NCI-H2107 (cell line): ENCODE measurements around the gene YTHDF1.
"Not testable (repeated sequence)": the region's sequence is repeated elsewhere in the genome, so short reads cannot be mapped to it uniquely, and the experiment has no call there.

Source experiments
- DNase-seq: peaks from one replicate; lab custom pipeline; 2025; lab: John Stamatoyannopoulos, UW

The YTHDF1 gene

DNA sequence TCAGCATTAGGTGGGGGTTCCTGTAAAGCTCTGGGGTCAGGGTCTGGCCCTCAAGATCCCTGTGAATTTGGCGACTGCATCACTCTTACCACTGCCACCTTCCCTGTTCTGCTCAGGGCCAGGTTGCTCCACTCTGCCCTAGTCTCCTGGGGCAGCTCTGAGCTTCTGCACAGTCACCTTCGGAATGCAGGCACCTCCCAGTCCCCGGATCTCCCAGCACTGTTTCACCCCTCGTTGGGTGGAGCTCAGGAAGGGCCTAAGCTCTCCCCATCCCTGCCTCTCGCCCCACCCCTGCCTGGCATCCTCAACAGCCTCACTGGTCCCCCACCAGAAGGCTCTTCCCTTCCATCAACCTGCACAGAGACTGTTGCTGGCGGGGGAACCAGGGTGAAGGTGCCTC is 46.2 kb downstream of the YTHDF1 start:
- DNase-seq: no peak

DNA sequence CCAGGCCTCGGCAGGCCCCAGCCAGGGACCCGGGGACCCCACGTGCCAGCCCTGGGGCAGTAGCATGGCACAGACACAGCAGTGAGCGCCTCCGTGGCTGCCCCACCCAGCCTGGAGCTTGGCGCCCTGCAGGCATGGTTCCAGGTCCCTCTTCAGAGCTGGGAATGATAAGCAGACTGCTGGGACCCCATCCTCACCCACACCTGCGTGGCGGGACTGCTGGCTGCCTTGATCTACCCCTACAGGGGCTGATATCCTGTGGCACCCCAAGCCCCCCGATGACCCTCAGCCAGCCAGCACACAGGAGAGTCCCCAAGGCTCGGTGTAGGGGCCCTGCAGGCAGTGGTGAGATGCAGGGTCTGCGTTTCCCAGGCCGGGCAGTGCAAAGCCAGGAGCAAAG is 47.1 kb downstream of the YTHDF1 start:
- no peak for DNase-seq

DNA sequence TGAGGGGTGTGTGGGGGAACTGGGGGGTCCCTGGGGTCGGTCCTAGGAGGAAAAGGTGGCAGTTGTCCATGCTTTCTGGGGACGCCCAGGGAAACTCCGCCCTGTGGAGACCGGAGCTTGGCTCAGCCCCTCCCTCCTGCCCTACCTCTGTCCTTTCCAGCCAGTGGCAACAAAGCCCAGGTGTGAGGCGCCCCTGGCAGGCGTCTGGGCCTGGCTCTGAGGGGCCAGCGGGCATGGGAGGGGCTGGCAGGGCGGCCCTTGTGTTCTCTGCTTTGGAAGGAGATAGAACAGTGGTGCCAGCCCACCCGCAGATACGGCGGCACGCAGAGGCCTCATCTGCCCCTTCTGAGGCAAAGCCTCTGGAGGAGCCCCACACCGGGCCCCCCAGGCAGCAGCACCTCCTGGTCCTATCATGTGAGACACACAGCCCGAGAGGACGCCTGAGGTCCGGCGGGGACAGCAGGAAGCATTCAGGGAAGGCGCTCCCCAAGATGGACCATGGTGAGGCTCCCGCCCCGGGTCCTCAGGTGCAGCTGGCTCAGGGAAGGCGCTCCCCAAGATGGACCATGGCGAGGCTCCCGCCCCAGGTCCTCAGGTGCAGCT is 47.9 kb downstream of the YTHDF1 start:
- DNase-seq: no peak

DNA sequence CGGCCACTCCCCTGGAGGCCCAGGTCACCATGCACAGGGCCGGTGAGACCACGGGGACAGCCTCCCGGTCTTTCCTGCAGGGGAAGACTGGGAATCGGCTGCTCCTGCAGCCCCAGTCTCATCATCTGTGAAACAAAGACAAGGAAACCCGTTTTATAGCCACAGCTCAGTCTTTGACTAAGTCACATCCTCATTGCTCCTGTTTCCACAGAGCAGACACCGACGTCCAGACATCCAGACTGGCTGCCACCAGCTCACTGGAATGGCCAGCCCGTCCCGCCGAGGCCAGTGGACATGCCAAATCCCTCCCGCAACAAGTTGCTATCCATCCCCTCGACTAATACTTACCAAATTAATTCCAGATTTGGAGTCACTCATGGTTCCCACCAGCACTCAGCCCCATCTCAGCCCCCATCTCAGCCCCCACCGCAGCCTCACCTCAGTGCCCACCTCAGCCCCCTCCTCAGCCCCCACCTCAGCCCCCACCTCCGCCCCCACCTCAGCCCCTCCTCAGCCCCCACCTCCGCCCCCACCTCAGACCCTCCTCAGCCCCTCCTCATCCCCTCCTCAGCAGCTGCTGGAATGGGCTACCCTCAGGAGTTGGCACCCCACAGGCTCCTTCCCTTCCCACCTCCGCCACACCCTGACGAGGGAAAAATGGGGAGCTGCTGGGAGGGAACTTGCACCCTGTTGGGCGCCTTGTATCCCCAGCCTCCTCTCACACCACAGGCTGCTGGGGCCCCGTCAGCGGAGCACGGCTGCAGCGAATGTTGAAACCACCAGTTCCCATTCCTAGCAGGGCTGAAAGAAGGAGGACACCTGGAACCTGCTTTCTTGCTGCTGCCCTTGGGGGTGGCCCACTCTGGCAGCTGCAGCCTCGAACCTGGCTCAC is 48.7 kb downstream of the YTHDF1 start:
- DNase-seq: no peak

DNA sequence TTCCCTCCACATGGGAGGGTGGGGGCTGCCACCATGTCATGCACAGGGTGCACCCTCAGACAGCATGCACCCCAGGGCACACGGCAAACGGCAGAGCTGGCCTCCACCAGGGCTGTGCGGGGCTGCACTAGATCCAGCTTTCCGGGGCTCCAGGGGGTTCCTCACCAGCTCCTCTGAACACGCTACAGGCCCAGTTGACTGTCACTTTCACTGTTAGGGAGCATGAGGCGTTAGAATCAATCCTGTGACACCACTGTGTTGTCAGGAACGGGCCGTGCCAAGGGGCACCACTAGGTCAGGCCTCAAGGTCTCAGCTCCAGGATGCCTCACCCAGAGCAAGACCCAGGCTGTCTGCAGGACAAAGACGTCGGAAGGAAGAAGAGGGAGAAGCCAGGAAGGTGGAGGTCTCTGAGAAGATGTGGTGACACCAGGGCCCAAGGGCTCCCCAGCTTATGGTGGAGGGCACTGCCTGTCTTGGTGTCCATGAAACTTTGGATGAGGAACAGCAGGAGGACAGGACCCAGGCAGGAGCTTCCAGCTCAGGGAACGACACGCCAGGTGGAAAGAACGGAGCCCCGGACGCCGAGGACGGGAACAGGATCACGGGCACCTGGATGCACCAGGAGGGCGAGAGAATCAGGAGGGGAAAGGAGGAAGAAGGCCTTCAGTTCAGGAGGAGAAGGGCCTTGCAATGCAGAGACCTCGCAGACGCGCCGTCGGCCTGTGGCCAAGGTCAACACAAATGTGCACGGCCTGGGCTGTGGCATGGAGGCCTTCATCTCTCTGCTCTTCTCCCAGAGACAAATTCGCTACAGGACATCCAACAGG is 49.5 kb downstream of the YTHDF1 start:
- no peak for DNase-seq

DNA sequence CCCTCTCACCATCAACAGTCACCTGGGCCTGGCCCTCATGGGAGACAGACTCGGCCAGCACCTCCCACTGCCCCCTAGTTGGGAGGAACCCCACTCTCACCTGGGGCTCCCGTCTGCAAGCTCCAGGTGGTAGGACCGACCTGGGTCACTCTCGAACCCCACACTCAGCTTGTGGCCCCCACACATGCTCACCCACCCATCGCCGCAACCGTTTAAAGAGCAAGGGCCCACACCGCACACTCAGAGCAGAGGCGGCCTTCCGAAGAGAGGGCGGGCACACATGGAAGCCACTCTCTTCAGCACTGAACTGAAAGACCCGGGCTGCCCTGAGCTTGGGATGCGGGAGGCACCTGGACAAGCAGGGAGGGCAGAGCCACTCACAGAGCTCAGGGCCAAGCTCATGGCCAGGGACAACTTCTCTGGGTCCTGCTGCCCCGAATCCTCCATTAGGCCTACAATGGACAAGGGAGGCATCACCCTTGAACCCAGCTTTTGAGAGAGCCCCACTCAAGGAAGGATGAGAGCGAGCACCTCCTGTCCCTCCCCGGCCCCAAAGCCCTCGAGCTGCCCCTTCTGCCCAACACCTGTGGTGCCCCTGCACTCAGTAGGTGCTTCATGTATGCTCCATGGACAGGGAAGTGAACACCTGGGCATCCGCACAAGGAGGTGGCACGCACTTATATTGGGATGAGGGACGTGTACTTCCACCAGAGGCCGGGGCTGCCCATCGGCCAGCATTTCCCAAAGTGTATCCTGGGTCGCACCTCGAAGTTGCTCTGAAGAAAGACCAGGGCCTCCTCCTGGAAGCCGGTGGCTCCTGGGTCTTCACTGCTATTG is 50.4 kb downstream of the YTHDF1 start:
- no peak for DNase-seq

DNA sequence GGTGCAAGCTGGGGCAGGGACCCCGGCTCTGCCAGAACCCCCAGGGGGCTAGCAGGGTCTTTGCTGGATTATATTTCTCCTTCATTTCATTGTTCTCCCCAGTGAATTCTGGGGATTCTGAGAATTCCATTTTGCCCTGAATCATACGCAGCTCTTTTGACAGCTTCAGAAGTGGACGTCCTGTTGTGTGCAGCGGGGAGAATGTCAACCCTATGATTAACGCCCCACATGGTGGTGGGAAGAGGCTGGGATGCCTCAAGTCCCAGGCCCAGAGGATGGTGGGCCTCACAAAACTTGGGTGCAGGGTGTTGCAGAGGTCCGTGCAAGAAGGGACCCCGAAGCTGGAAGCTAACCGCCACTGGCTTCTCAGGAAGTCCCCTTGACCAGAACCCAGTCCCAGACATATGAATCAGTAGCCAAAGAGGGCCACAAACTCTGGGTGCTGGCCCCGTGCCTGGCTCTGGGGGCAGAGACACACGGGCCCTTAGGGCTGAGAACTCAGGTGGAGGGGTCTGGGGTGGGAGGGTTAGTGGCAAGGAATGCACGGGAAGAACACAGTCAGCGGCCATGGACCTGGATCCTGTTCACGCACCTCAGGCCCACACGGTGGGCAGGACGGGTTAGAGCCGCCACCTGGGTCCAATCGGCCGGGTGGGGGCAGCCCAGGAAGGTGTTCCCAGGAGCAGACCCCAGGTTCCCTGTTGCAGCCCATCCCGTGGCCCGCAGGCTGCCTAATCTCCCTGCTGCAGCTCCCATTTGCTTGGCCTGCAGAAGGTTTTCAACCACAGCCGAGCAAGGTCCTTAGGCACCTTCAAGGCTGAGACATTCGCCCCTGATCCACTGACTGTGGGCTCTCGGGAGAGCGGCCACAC is 51.2 kb downstream of the YTHDF1 start:
- no peak for DNase-seq

DNA sequence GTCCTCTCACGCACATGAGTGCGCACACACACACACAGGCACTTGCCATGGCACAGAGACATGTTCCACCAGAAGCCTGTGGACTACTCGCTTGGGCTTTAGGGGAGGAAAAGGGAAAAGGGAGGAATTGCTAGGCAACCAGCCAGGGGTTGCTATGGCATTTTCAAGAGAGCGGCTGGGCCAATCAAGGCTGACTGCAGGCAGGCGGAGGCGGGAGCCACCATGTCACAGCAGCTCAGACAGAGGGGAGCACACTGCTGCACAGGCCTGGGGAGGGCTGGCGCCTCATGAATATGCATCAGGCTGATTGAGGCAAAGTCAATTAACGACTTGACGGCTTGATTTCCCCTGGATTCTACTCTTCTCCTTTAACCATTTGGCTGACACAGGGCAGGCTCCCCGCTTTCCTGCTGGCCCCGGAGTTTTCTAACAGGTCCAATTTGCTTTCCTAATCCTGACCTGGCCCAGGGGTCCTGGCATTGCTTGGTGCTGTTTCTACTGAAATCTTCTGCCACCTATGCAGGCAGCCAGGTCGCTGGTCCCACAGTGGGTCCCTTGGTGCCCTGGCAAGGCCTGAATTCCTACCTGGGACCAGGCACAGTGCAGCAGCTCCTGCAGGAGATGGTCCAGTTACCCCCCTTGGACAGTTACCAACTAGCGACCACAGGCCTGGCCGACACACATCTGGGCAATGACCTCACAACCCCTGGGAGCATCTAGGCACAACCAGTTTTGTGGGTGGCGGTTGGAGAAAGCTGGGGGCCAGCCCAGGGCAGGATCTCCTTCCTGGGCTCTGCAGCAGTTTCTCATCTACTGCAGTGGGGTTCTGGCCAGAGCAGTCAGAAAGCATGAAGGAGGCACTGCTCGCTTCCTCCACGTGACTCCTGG is 52.1 kb downstream of the YTHDF1 start:
- no peak for DNase-seq

DNA sequence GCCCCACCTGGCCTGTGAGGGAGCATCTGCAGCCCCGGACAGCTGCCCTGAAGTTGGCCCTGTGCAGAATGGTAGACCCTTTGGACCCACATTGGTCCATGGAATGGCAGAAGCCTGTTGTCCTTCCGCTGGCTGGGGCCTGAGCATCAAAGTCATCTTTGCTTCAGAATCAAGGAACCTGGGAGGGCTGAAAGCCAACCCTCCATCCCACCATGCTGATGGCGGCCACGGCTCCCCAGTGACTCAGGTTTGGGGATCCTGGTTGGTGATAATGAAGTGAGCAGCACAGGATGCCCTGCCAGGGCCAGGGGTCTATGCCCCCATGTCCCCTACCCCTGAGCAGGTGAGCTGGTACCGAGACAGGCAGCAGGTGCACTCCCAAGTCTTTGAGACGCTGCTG is 52.8 kb downstream of the YTHDF1 start:
- no peak for DNase-seq

DNA sequence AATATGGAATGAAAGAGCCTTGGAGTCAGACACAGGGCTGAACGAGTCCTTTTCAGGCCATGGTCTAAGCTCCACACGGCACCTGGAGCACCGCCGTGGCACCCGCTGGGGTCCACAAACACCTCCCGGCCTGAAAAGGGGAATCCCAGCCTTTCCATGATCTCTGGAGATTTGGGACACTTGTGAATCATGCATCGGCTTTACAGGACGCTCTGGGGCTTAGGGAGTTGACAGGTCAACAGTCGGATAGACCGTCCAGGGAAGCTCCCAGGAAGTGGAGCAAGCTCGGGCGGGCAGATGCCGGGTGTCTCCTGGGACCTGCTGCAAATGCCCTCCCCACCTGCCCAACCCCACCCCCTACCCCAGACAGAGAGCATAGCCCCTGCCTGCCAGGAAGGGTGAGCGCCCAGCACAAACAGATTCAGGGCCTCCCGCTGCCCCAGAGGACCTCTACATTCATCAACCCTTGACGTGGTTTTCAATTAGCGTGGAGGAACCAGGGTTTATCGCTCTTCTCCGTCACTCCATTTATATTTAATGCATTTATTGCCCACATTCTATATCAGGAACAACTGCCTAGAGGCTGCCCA is 53.6 kb downstream of the YTHDF1 start:
- no peak for DNase-seq

DNA sequence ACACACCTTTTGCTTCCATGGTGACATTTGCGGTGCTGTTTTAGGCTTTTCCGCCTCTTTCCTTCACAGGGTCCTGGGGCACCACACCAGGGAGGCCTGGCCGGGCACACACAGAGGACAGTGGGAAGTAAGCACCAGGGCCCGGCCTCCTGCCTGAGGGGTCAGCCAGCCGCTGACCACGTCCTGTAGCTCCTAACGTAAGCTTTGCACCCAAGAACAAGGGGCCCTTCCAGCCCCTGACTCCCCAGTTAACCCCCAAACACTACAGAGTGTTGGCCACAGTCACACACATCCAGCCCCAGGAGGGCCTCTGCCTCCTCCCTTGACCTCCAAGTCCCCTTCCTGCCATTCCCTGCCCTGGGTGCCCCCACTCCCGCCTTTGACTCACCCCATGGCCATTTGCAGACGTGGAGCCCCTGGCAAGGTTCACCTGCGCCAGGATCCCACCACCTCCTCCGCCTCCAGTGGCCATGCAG is 54.7 kb downstream of the YTHDF1 start:
- DNase-seq: no peak

DNA sequence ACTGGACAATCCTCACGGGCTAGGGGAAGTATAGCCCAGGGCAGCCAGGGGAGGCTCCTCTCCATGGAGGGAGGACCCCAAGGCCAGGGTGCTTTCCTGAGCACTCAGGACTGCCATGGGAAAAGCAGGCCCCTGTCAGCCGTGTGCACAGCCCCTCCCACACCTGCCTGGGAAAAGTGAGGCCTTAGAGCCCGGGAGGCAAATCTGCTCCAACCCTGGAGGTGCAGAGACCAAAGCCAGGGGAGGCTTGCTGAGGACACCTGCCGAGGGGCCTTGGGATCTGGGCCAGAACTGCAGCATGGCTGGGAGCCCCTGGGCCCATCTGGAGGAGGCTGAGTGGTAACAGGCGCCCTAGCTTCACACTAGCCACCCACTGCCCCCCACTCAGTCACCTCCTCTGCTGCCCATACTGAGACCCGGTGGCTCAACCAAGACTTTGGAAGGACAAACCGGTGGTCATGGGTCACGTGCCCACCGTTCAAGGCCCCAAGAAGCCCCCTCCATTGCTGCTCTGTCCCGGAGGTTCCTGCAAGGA is 55.2 kb downstream of the YTHDF1 start:
- DNase-seq: no peak

DNA sequence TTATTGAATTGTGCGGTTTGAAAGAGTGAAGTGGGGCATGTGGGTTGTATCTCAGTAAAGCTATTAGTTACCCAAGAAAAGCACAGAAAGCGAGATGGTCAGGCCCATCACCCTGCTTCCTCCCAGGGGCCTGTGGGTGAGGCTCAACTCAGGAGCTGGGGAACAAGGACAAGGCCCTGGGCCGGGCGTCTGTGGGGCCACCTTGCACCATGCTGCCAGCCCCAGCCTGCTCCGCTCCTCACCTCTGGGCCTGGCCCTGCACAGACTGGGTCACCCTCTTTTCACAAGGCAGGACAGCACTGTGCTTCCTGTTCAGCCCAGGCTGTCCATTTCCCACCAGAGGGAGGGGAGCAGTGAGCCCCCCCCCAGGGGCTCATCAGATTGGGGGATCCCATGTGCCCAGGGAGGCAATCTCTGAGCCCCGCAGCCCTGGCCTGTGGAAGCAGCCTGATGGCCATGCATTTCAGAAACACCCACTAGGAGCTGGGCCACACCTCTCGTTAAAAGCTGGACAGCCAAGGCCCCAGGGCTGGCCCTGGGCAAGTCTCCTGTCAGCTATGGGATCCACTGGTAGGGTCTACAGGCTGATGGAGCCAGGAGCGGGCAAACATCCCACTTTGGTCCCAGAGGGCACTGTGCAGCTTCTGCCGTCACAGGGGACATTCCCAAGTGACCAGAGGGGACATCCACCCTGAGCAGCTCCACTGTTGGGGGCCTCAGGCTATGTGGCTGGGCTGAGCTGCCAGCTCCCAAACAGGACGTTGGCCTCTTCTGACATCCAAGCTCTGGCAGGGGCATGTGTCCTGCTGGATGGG is 55.9 kb downstream of the YTHDF1 start:
- no peak for DNase-seq

DNA sequence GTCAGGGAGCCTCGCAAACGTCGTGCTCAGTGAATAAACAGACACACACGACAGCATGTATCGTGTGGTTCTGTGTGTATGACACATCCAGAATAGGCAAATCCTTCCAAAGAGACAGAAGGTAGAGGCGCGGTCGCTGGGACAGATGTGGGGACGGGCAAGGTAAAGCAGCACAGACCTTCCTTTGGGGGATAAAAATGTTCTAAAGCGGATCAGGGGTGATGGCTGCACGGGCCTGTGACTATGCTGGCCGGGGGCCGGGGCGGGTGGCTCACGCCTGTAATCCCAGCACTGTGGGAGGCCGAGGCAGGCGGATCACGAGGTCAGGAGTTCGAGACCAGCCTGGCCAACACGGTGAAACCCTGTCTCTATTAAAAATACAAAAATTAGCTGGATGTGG is 56.7 kb downstream of the YTHDF1 start:
- DNase-seq: not testable (repeated sequence)

DNA sequence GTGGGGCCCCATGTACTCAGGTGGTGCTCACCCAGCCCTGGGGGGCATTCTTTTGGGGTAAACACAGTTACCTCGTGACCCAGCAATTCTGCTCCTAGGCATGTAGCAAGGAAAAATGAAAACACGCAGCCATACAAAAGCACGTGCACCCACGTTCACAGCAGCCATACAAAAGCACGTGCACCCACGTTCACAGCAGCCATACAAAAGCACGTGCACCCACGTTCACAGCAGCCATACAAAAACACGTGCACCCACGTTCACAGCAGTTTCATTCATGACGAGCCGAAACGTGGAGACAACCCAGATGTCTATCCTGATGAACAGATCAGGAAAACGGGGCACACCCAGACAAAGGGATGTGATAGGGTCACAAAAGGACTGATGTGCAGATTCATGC is 57.1 kb downstream of the YTHDF1 start:
- no peak for DNase-seq

DNA sequence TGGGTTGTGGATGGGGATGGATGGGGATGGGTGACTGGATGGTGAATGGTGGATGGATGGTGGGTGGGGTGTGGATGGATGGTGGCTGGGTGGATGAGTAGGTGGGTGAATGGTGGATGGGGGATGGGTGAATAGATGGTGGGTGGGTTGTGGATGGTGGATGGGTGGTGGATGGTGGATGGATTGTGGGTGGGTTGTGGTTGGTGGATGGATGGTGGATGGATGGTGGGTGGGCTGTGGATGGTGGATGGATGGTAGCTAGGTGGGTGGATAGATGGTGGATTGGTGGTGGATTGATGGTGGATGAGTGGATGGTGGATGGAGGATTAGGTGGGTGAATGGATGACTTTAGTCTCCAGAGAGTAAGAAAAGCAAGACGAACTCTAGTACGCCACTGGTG is 57.6 kb downstream of the YTHDF1 start:
- no peak for DNase-seq

DNA sequence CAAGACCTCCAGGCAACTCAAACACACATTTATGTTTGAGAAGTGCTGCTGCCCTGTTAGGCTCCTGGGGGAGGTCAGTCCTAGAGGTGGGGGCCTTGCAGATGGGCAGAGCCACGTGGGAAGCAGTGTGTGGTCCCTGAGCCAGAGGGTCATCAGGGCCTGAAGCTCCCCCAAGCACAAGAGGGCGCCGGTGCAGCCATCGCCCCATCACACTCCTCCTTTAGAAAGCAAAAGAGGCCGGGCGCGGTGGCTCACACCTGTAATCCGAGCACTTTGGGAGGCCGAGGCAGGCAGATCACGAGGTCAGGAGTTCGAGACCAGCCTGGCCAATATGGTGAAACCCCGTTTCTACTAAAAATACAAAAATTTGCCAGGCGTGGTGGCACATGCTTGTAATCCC is 58.5 kb downstream of the YTHDF1 start:
- not testable (repeated sequence) for DNase-seq

DNA sequence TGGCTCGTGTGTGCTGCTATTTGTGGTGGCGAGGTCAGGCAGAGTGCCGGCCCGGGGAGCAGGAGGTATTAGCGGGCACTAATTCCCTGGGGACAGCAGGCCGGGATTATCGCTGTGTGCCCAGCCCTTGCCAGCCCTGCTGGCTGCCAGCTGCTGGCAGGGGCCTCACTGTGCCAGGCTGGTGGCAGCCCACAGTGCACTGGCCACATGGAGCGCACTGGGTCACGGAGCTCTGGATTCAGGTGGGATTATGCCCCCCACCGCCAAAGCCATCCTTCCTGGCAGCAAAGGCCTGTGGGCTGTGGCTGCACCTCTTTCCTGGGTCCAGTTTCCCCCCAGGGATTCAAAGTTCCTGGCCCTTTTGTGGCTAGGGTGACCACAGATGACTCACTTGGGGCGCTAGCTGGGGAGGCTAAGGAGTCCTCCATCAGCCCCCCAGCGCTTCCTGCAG is 59.7 kb downstream of the YTHDF1 start:
- no peak for DNase-seq
